WTC11 (cell line): ENCODE measurements around the gene TES.

ENCODE experiments used
- ESRRA ChIP-seq: sonication (generic); formaldehyde crosslinking; IDR thresholded peaks from 2 replicates; pipeline ENCODE4 v1.8.1; 2022; ENCODE audit warnings: mild to moderate bottlenecking, missing genetic modification reagents, borderline replicate concordance
- MXD4 ChIP-seq: fragments of 250-450 bp; sonication (Bioruptor Pico); IDR thresholded peaks from 2 replicates; pipeline ENCODE4 v1.8.0; 2021; ENCODE audit warnings: mild to moderate bottlenecking, moderate library complexity, borderline replicate concordance
- ZBTB21 ChIP-seq: sonication (generic); formaldehyde crosslinking; IDR thresholded peaks from 2 replicates; pipeline ENCODE4 v1.8.1; 2023; ENCODE audit warnings: mild to moderate bottlenecking, missing genetic modification reagents, borderline replicate concordance
- ZNF121 ChIP-seq: sonication (generic); formaldehyde crosslinking; IDR thresholded peaks from 2 replicates; pipeline ENCODE4 v1.8.0; 2023; ENCODE audit warnings: missing genetic modification reagents
- TF ChIP-seq, protein P1 (sequence below): fragments of 200-600 bp; IDR thresholded peaks from 2 replicates; pipeline ENCODE4 v1.8.0; 2022; ENCODE audit warnings: antibody characterized with exemption
- TF ChIP-seq, protein P2 (sequence below): sonication (generic); formaldehyde crosslinking; IDR thresholded peaks from 2 replicates; pipeline ENCODE4 v1.8.0; 2023; ENCODE audit warnings: missing genetic modification reagents, mild to moderate bottlenecking, borderline replicate concordance
- TF ChIP-seq, protein P3 (sequence below): fragments of 250-450 bp; sonication (Bioruptor Pico); conservative IDR thresholded peaks from 2 replicates; pipeline ENCODE4 v1.9.0; 2021; ENCODE audit warnings: mild to moderate bottlenecking

DNA sequence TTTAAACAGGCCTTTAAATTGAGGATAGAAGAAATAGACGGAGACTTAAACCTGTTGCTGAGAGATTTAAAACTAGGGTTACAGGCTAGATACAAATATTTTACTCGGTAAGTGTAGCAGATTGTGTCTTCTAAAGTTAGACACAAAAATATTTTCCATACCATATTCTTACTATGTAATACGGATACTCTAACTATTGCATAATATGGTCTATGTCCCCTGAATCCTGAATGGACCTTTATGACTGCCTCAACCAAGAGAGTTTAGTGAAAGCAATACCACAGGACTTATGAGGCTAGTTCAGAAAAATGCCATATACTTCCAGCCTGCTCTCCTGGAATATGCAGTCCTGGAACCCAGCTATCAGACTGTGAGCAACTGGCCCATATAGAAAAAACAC, 13.4 kb upstream of the TES start:
- TF ChIP-seq MXD4 (CRISPR knock-in tag) (no peak), ESRRA (CRISPR knock-in tag) (no peak), ZBTB21 (CRISPR knock-in tag) (no peak), ZNF121 (CRISPR knock-in tag) (no peak)
- TF ChIP-seq, protein P1, sequence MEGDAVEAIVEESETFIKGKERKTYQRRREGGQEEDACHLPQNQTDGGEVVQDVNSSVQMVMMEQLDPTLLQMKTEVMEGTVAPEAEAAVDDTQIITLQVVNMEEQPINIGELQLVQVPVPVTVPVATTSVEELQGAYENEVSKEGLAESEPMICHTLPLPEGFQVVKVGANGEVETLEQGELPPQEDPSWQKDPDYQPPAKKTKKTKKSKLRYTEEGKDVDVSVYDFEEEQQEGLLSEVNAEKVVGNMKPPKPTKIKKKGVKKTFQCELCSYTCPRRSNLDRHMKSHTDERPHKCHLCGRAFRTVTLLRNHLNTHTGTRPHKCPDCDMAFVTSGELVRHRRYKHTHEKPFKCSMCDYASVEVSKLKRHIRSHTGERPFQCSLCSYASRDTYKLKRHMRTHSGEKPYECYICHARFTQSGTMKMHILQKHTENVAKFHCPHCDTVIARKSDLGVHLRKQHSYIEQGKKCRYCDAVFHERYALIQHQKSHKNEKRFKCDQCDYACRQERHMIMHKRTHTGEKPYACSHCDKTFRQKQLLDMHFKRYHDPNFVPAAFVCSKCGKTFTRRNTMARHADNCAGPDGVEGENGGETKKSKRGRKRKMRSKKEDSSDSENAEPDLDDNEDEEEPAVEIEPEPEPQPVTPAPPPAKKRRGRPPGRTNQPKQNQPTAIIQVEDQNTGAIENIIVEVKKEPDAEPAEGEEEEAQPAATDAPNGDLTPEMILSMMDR, result no peak
- TF ChIP-seq, protein P2, sequence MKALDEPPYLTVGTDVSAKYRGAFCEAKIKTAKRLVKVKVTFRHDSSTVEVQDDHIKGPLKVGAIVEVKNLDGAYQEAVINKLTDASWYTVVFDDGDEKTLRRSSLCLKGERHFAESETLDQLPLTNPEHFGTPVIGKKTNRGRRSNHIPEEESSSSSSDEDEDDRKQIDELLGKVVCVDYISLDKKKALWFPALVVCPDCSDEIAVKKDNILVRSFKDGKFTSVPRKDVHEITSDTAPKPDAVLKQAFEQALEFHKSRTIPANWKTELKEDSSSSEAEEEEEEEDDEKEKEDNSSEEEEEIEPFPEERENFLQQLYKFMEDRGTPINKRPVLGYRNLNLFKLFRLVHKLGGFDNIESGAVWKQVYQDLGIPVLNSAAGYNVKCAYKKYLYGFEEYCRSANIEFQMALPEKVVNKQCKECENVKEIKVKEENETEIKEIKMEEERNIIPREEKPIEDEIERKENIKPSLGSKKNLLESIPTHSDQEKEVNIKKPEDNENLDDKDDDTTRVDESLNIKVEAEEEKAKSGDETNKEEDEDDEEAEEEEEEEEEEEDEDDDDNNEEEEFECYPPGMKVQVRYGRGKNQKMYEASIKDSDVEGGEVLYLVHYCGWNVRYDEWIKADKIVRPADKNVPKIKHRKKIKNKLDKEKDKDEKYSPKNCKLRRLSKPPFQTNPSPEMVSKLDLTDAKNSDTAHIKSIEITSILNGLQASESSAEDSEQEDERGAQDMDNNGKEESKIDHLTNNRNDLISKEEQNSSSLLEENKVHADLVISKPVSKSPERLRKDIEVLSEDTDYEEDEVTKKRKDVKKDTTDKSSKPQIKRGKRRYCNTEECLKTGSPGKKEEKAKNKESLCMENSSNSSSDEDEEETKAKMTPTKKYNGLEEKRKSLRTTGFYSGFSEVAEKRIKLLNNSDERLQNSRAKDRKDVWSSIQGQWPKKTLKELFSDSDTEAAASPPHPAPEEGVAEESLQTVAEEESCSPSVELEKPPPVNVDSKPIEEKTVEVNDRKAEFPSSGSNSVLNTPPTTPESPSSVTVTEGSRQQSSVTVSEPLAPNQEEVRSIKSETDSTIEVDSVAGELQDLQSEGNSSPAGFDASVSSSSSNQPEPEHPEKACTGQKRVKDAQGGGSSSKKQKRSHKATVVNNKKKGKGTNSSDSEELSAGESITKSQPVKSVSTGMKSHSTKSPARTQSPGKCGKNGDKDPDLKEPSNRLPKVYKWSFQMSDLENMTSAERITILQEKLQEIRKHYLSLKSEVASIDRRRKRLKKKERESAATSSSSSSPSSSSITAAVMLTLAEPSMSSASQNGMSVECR, result no peak
- TF ChIP-seq, protein P3, sequence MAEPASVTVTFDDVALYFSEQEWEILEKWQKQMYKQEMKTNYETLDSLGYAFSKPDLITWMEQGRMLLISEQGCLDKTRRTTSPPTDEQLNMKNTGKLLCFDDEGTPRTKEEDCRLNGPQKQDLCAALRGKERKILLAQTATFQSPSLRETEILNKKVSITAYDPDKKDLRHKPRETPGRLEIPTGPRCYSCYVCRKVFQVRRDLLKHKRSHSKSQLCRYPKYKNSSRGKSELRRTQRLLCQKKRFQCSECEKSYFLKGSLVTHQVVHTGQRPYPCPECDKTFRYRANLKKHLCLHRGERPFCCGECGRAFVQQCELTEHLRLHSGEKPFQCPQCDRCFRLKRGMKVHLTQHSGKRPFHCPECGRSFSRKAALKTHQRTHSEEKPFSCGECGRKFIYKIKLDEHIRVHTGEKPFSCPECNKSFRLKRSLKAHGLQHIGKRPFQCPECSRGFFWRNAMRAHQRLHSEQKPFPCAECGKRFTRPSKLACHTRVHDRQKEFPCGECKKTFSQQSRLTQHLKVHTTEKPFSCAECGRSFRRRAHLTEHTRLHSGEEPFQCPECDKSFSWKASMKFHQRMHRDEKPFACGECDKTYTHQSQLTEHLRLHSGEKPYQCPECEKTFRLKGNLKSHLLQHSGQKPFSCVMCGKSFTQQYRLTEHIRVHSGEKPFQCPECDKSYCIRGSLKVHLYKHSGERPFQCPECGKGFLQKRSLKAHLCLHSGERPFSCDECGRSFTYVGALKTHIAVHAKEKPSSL (CRISPR knock-in tag), result no peak
